ENCODE results near the gene SIX4. TPM values are rescaled to one million over a fixed set of nuclear protein-coding genes. Genes with fewer than 3 reads are reported as not detected.

Gene SIX4
- total RNA-seq, 1 donor from 2014 or later = 21.7 TPM

DNA sequence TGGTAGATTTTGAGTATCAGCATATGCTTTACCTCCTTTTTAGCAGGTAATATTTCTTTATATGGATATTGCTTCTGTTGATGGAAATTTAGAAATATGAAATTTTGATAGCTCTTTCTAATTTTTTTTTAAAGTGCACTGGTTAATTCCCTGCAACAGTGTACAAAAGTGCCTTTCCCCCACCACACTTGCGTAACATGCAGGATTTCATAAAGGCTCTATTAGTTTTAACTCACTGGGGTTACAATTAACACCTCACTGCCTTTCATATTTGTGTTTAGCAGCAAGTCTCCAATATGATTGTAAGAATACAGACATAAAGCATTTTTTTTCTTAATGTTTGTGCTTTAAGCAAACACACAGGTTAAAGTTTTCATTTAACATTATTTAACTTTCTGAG, 36.1 kb upstream of the SIX4 start:
- TF ChIP-seq, protein P1, sequence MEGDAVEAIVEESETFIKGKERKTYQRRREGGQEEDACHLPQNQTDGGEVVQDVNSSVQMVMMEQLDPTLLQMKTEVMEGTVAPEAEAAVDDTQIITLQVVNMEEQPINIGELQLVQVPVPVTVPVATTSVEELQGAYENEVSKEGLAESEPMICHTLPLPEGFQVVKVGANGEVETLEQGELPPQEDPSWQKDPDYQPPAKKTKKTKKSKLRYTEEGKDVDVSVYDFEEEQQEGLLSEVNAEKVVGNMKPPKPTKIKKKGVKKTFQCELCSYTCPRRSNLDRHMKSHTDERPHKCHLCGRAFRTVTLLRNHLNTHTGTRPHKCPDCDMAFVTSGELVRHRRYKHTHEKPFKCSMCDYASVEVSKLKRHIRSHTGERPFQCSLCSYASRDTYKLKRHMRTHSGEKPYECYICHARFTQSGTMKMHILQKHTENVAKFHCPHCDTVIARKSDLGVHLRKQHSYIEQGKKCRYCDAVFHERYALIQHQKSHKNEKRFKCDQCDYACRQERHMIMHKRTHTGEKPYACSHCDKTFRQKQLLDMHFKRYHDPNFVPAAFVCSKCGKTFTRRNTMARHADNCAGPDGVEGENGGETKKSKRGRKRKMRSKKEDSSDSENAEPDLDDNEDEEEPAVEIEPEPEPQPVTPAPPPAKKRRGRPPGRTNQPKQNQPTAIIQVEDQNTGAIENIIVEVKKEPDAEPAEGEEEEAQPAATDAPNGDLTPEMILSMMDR (IDR thresholded peaks at IDR 0.05; ENCODE audit: unreplicated experiment) = no peak
- Mint-ChIP-seq H3K27me3 (no peaks in the 10 kb centered on the region), H3K36me3 (ENCODE audit: insufficient read depth) (peaks cover 2% of the 10 kb centered on the region), H3K27ac (peak overlapping the region; percentile 98), H3K4me3 (ENCODE audit: low read depth) (no peak overlapping the region), H3K9me3 (ENCODE audit: low read depth) (no peaks in the 10 kb centered on the region), H3K4me1 (ENCODE audit: low read depth) (peaks cover 46% of the 10 kb centered on the region)
- DNase-seq (ENCODE audit: low spot score, unreplicated experiment) = no peak

DNA sequence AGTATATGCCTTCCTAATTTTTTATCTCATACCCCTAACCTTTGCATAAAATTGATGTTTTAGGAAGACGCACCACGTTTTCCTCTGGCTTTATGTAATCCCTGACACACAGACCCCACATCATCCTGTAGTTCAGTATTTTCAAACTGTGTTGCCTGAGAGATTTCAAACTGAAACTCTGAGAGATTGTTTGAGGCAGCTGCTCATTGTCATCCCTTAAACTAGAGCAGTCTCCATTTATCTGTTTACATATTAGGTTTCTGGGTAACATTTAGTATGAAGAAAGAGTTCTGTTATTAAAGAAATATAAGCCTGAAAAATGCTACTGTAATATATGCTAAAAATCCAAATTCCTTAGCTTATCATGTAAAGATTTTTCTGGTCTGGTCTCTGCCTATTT, 34.7 kb upstream of the SIX4 start:
- Mint-ChIP-seq H3K4me1 (ENCODE audit: low read depth) (peaks cover 42% of the 10 kb centered on the region), H3K4me3 (ENCODE audit: low read depth) (no peak overlapping the region), H3K9me3 (ENCODE audit: low read depth) (no peaks in the 10 kb centered on the region), H3K27me3 (no peaks in the 10 kb centered on the region), H3K27ac (peak overlapping the region; percentile 91), H3K36me3 (ENCODE audit: insufficient read depth) (peaks cover 1% of the 10 kb centered on the region)
- TF ChIP-seq, protein P1 (IDR thresholded peaks at IDR 0.05; ENCODE audit: unreplicated experiment) = no peak
- DNase-seq (ENCODE audit: low spot score, unreplicated experiment) = no peak

DNA sequence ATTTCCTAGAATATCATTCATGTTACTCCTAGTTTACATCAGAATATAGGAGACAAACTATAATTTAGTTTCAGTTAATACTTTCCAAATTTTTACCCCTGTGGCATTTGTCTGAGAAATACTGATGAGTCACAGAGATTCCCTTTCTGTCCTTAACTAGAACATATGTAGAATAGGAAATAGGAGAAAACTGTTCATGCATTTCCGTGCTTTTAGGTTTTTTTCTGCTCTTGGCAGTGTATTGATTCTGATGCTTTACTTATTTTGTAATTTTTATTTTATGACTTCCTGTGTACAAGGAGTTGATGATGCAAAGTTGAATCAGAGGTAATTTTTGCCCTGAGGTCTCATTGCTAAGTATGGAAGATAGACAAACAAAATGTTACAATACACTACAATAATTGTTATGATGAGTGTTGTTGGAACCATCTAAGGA, 33.4 kb upstream of the SIX4 start:
- DNase-seq (ENCODE audit: low spot score, unreplicated experiment) = no peak
- H3K4me1 Mint-ChIP-seq (ENCODE audit: low read depth) = peaks cover 39% of the 10 kb centered on the region
- H3K36me3 Mint-ChIP-seq (ENCODE audit: insufficient read depth) = peaks cover 5% of the 10 kb centered on the region
- no peaks in the 10 kb centered on the region for H3K9me3 Mint-ChIP-seq (ENCODE audit: low read depth)
- TF ChIP-seq, protein P1 (IDR thresholded peaks at IDR 0.05; ENCODE audit: unreplicated experiment) = no peak
- H3K4me3 Mint-ChIP-seq (ENCODE audit: low read depth) = no peak overlapping the region
- H3K27me3 Mint-ChIP-seq = no peaks in the 10 kb centered on the region
- no peak overlapping the region for H3K27ac Mint-ChIP-seq

DNA sequence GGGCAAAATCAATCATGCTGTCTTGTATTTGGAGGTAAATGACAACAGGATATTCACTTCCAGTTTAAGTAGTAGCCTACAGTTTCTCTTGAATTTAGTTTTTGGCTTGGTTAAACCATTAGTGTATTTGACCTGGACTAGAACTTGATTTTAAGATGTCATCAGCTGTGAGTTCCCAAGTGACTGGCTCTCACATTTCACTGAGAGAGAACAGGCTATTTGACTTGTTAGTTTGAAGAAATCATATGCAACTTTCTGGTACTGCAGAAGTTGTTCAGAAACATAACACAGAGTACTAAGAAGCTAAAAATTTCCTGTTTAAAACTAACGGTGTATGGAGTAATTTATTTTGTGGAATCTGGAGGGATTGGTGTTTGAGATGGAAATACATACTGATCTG, 32.7 kb upstream of the SIX4 start:
- Mint-ChIP-seq H3K27me3 (no peaks in the 10 kb centered on the region), H3K9me3 (ENCODE audit: low read depth) (no peaks in the 10 kb centered on the region), H3K4me3 (ENCODE audit: low read depth) (no peak overlapping the region), H3K4me1 (ENCODE audit: low read depth) (peaks cover 34% of the 10 kb centered on the region), H3K36me3 (ENCODE audit: insufficient read depth) (peaks cover 6% of the 10 kb centered on the region), H3K27ac (no peak overlapping the region)
- no peak for DNase-seq (ENCODE audit: low spot score, unreplicated experiment)
- TF ChIP-seq, protein P1 (IDR thresholded peaks at IDR 0.05; ENCODE audit: unreplicated experiment) = no peak

DNA sequence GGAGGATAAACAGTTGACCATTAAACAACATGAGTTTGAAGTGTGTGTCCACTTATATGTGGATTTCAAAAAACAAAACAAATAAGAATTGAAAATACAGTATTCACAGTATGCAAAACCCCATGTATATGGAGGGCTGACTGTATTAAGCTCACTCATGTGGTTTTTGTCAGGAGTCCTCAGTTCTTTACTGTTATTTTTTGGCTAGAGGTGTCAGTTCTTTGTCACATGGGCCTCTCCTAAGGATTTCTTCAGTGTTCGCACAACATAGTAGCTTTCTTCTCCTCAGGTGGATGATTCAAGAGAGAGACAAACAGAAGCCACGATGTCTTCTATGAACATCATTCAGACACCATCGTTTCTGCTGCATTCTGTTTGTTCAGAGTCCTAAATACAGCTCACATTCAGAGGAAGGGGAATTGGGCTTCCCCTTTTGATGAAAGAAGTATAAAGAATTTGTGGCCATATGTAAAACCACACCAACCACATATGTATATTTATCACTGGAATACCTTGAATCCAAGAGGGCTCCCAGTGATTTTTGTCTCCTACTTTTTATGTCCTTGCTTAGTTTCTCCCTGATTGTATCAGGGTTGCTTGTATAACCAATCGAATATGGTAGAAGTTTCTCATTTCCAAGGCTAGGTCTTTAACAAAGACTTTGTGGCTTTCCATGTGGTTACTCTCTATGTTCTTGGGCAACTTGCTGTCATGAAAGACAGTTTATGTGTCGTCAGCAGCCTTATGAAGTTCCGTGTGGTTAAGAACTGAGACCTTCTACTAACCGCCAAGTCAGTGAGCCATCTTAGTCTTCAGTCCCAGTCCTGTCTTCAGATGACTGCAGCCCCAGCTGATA, 29.3 kb upstream of the SIX4 start:
- Mint-ChIP-seq H3K27me3 (no peaks in the 10 kb centered on the region), H3K27ac (peak overlapping the region; percentile 80)

More for the DNA sequence above, 29.3 kb upstream of the SIX4 start:
- Mint-ChIP-seq H3K4me1 (ENCODE audit: low read depth) (peaks cover 8% of the 10 kb centered on the region), H3K4me3 (ENCODE audit: low read depth) (no peak overlapping the region), H3K36me3 (ENCODE audit: insufficient read depth) (peaks cover 6% of the 10 kb centered on the region), H3K9me3 (ENCODE audit: low read depth) (no peaks in the 10 kb centered on the region)
- TF ChIP-seq, protein P1 (IDR thresholded peaks at IDR 0.05; ENCODE audit: unreplicated experiment) = no peak
- no peak for DNase-seq (ENCODE audit: low spot score, unreplicated experiment)

Data from progenitor cell of endocrine pancreas (in vitro differentiated cells).